NOMO-1 treated with DMSO at 0.1 percent for 48 hours (cell line): ENCODE results near the gene KRT86.
"Not testable (repeated sequence)": the region's sequence is repeated elsewhere in the genome, so short reads cannot be mapped to it uniquely, and the experiment has no call there.

Experiments
- DNase-seq: peaks from one replicate; lab custom pipeline; 2025; ENCODE audit not compliant: unreplicated experiment; lab: John Stamatoyannopoulos, UW

The KRT86 gene

DNA sequence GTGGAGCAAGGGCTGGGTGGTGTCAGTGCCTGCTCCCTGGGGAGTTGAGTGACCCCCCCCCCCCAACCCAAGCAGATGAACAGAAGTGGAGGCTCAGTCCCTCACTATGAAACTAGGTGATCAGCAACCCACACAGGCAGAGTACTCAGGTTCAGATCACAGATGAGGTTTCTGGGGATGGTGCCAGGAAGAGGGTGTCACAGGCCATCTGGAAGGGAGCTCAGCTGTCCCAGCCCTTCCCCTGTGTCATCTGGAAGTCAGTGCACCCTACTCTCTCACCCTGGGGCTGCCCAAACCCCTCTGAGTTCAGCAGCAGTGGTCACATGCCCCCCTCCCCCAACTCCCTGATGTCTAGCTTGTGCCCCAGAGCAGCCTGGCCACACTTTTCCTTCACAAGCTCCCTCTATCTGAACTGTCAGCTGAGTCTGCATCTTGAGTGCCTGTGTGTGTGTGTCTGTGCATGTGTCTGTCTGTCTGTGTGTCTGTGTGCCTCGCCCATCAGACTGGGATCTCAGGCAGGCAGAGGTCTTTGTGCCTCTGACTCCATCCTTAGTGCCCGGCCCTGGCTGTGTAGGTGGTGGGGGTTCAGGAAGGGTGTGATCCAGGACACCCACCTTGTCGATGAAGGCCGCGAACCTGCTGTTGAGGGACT is 16.2 kb downstream of the KRT86 start:
- DNase-seq: not testable (repeated sequence)

DNA sequence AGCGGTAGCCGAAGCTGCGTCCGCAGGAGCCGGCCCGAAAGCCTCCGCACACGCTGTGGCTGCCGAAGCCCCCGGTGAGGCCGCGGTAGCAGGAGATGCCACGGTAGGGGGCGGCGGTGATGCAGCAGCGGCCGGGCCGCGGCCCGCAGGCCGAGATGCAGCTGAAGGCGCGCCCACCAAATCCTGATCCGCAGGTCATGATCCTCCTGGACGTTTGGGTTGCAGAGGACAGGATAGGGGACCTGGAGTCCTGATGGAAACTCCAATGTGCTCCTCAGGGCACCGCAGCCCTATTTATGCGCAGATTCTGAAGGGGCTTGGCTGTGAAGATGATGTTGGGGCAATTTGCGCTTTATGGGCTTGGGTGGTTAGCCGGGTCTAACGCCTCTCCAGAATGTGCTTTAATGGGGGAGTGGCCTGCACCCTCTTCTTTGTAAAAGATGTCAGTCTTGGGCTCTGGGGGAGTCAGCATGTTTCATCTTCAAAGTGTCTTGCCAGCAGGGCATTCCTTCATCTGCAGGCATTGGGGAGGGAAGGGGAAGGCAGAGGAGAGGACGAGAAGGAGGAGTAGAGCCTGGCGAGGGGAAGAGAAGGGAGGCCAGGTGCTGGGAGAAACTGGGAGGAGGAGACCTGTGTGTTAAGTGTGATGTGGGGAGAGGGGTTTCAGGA is 17.0 kb downstream of the KRT86 start, which contains the start of gene KRT81:
KRT81 (minus strand) TSS at position 268 of the 669 bp plus-strand sequence; CDS start at position 199, 69 bp downstream.
- DNase-seq: no peak

DNA sequence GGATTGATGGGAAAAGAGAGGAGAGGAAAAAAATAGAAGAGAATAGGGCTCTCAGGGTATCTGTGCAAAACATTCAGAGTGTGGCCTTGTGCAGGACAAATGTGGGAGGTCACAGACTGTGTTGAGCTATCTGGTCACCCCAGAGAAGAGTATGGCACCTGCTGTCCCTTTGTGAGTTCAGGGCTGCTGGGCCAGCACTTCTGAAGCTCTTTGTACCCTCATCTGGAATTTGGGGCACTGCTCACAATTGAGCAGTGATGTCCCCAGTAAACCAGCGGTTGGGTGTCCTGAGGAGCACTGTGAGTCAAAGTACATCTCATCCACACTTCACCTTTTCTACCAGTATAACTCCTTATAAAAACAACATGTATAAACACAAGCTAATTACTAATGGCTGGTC is 19.5 kb downstream of the KRT86 start:
- no peak for DNase-seq

DNA sequence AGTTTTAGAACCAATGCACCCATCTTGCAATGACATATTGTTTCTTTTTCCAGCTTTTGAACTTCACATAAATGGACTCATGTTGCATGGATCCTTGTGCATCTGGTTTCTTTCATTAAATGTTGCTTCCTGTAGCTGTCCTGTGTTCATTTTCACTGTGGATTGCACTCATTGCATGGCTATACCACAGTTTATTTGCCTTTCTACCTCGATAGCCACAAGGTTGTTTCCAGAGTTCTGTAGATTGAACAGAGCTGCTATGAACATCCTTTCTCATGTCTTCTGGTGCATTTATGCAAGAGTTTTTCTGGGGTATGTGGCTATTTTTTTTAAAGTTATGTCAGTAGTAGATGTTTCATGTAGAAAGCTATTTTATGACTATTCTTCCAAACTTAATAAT is 20.4 kb downstream of the KRT86 start:
- no peak for DNase-seq

DNA sequence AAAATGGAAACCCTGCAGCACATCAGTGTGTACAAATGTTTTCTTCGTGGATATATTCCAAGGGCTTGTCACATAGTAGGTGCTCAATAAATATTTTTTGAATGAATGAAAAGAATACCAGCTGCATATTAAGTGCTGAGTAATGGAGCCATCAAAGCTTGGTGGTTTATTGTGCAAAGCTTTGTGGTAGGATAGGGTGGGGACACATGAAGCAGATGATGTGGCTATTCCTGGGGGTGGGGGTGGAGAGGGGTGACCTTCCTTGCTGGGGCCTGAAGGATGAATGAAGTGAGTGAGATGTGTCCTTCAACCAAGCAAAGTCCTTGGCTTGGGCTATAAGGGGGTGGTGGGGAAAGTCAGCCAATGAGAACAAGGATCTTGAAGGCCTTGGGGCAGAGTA is 21.2 kb downstream of the KRT86 start:
- peak; percentile 52 for DNase-seq

DNA sequence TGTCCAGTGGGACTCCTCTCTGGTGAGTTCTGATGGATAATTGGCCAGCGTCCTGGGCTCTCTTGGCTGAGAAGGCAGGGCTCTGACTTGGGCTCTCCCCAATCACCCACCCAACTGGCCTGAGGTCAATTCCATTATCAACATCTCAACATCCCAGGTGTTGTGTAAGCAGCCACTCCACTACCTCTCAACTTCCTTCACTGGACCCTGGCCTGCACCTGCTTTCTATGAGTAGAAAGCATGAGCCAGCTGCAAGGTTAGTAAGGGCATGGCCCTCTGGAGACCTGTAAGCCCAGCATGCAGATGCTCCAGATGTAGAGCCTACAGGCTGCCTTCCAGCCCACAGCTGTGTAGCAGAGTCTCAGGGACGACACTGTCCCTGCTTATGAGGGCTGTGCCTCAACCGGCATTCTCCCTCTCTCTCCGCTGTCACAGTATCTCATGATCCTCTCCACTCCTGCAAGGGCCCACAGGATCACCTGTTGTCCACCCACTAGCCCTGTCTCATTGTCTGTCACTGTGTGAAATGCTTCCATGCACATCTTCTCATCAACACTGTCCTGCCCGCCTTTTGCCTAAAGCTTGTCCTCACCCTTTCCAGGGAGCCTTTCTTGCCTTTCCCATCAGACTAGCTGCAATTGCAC is 22.2 kb downstream of the KRT86 start:
- DNase-seq: no peak

DNA sequence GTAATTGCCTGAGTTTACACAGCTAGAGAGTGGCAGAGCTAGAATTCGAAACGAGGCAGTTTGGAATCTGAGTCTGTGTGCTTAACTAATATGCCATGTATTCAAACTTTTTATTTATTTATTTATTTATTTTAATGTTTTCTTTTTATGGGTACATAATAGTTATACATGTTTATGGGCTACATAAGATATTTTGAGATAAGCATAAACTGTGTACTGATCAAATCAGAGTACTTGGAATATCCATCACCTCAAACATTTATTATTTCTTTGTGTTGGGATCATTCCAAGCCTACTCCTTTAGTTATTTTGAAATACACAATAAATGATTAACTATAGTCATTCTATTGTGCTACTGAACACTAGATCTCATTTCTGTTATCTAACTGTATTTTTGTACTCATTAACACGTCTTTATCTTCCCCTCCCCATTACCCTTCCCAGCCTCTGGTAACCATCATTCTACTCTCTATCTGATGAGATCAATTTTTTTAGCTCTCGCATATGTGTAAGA is 24.3 kb downstream of the KRT86 start:
- DNase-seq: no peak

DNA sequence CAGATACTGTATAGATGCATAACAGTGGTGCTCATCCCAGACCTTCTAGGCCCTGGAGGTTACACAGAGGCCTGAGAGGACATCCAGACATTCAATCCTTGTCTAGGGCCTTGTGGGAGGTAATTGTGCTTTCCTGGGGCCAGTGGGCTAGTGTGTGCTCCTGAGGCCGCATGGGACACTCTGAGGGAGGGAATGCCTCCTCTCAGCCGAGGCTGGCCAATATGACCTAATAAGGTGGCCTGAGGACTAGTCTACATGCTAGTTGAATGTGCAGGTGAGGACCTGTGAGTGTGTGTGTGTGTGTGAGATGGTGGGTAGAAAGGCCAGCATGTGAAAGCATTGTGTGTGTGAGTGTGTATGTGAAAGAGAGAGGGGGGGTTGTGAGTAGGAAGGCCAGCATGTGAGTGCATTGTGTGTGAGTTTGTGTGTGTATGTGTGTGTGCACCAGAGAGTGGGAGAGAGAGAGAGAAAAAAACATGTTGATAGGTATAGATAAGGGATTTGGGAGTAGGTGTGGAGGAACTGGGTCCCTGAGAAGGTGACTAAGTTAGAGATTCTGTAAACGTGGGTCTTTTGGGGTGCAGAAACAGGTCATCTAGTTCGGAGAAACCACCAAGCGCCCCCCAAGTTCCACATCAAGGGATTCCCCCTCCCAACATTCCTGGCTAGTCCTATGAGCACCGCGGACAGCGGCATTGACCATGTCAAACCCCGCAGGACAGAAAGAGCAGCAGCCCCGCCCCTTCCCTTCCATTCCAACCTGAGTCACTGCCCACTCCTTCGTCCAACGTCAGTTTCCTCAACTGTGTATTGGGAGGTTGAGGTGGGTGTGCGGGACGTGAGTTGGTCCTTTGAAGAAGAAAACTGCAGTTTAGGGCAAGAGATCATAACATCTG is 26.6 kb downstream of the KRT86 start:
- no peak for DNase-seq

DNA sequence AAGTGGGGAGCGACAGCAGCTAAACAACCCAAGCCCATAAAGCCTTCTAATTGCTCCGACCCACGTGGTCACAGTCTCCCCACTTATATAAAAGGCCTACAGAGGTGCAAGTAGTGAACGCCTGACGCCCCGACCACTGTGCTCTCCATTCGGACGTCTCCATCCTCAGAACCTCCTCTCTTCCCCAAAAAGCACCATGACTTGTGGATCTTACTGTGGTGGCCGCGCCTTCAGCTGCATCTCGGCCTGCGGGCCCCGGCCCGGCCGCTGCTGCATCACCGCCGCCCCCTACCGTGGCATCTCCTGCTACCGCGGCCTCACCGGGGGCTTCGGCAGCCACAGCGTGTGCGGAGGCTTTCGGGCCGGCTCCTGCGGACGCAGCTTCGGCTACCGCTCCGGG is 27.3 kb downstream of the KRT86 start:
- not testable (repeated sequence) for DNase-seq

DNA sequence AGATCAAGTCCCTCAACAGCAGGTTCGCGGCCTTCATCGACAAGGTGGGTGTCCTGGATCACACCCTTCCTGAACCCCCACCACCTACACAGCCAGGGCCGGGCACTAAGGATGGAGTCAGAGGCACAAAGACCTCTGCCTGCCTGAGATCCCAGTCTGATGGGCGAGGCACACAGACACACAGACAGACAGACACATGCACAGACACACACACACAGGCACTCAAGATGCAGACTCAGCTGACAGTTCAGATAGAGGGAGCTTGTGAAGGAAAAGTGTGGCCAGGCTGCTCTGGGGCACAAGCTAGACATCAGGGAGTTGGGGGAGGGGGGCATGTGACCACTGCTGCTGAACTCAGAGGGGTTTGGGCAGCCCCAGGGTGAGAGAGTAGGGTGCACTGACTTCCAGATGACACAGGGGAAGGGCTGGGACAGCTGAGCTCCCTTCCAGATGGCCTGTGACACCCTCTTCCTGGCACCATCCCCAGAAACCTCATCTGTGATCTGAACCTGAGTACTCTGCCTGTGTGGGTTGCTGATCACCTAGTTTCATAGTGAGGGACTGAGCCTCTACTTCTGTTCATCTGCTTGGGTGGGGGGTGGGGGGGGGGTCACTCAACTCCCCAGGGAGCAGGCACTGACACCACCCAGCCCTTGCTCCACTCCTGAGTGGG is 27.9 kb downstream of the KRT86 start:
- not testable (repeated sequence) for DNase-seq

DNA sequence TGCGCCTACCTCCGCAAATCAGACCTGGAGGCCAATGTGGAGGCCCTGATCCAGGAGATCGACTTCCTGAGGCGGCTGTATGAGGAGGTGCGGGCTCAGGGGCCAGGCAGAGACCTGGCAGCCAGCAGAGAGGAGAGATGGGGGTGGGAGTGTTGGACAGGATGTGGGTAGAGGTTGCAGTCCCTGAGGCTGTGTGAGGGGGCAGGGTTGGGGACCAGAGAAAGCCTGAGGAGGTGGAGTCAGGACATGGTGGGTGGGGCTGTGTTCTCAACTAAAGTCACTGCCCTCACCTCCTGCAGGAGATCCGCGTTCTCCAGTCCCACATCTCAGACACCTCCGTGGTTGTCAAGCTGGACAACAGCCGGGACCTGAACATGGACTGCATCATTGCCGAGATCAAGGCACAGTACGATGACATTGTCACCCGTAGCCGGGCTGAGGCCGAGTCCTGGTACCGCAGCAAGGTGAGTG is 30.5 kb downstream of the KRT86 start:
- DNase-seq: peak; percentile 49

DNA sequence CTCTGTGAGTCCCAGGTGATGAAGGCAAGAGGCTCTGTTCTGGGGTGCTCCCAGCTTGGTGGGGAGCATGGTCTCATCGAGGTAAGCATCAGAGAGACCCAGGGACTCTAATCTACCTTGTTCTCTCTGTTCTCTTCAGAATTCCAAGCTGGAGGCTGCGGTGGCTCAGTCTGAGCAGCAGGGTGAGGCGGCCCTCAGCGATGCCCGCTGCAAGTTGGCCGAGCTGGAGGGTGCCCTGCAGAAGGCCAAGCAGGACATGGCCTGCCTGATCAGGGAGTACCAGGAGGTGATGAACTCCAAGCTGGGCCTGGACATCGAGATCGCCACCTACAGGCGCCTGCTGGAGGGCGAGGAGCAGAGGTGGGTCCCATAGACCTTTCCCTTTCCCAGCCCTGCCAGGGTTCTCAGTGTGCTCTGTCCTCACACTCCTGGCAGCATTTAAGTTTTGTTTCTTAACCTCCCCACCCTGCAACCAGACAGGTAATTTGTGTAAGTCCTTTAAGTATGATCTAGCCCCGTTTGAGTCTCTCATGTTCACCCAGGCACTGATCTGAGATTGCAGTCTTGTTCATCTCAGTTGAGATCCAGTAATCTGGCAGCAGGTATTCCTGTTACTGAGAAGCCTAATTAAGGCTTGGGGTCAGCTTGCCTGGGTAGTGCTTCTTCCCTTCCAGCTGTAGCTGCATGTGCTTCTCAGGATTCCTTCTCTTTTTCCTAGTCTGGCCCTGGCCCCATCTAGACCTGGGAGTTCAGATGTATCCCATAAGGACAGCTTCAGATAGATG is 31.7 kb downstream of the KRT86 start:
- DNase-seq: no peak

DNA sequence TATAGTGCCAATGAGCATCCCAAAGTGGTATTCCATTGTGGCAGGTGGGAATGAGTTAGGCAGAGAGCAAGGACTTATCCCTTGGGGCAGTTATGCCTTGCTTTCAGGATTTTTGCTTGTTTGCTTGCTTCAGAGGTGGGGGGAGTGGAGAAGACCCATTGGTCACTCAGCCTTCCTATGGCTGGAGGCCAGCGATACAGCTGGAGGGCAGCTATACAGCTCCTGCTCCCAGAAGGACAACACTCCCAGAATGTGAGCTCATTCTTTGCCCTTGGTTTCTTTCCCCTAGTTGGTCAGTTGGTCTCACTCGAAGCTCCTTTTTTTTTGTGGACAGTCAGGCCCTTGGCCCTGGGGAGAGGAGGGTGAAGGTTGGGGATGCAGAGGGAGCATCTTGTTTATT is 32.3 kb downstream of the KRT86 start:
- no peak for DNase-seq

DNA sequence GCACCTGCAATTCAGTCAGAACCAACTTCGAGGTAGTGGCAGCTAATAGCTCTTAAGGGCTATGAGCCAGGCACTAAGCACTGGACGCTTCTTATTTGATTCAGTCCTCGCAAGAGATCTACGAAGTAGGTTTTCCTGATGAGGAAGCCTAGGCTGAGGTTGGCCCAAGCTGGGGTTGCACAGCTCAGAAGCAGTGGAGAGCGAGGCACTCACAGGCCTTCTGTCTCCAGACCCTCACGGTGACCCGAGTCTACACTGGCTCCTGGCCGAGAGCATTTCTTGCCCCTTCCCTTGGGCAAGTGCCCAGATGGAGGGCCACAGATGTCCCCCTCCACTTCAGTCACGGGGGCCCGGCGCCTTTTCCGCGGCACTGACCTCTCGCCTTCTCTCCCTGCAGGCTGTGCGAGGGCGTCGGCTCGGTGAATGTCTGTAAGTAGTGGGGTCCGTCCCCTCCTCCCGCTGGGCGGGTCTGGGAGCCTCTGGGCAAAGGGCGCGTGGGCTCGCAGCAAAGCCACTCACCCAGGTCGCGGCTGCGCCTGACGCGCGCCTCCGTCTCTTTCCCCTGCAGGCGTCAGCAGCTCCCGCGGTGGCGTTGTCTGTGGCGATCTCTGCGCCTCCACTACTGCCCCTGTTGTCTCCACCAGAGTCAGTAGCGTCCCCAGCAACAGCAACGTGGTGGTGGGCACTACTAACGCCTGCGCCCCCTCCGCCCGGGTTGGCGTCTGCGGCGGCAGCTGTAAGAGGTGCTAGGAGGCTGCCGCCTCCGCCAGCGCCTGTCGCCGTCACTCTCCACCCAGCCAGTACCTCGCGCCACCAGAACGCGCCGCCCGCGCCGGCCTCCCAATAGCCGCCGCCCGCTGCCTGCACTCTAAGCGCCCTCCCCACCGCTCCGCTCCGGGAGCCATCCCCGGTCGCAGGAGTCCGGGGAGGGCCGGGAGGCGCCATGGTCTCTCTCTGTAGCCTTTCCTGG is 33.7 kb downstream of the KRT86 start:
- peak; percentile 54 for DNase-seq

DNA sequence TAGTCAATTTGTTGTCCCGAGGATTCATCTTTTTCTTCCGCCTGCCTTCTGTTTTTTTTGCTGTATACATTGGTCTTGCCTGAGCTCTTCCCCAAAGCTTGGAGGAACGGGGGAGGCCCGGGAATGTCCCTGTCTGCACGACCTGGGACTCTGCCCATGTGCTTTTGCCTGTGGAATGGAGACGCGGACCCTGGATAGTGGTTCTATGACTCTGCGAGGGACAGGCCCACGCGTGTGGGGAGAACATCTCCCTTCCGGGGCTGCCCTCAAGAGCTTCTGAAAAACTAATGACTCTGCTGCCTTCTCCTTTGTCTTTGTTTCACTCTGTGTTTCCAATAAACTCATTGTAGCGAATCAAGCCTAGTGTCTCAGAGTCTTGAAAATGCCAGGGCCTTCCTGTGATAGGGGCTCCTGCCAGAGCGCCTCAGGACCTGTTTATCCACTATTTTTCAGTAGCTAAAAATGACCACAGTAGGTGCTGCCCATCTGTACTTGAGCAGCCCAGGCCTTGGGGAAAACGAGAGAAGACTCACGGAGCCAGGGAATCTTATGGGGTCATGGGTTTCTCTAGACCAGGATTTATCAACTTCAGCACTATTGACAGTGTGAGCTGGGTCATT is 34.5 kb downstream of the KRT86 start:
- no peak for DNase-seq

DNA sequence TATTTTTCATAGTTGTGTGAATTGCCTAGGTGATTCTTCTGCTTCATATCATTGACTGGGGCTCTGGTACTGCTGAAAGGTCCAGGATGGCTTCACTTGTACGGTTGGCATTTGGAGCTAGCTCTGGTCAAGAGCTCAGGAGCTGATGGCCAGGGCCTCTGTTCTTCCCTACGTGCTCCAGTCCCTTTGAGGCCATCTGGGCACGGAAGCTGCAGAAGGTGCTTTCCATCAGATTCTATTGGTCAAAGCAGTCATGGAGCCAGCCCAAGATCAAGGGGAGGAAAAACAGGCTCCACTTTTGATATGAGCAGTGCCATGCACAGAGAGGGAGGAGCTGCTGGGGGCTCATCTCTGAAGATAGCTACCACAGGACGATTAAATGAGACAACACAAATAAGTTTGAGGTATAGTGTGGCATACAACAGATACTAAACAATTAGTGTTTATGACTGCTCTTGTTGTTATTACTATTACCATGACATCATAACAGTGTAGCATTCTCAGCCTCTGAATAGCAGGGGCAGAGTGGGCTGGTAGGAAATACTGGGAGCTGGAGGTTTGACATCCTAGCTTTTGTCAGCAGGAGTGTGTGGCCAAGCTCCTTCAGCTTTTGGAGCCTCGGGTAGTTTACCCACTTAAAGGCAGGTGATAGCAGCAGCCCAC is 36.3 kb downstream of the KRT86 start:
- DNase-seq: no peak

DNA sequence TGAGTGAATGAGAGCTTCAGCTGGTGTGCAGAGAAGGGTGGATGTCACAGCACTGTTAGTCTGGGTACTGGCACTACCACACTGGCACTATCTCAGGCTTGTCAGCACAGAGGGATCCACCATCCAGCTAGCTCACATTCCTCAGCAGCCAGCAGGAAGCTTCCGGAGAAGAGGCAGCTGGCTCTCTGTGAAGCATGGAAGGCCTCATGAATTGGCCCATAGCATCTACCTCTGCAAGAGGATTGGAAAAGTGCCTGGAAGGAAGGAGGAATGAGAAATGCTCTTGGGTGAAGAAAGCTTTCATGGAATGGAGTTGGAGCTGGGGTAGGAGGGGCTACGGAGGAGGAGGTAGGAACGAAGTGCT is 36.8 kb downstream of the KRT86 start:
- DNase-seq: no peak

DNA sequence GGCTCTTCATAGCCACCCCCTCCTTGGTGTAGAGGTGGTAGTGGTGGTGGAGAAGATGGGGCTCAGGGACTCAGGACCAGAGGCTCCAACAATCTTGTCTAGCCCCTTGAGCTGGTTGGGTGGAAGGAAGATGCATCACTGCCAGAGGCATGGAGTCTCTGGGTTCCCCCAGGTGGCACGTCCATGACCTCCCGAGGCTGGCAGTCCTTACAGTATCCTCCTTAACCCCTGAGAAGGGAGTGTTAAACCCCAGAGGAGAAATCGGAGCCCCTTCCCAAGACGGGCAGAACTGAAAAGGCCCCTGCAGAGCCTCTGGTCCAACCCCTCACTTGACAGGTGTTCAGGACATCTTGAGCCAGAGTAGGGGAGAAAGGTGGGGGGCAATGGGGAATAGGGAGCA is 37.6 kb downstream of the KRT86 start:
- no peak for DNase-seq
